ENCODE measurements around the gene CACNA1E.

GRCh38 chr1:181769846-181770245 is 286.5 kb downstream of the CACNA1E start:
- TF ChIP-seq POLR2A (IDR thresholded peaks at IDR 0.05; ENCODE audit: low read depth, low read length) (no peak), SPI1 (IDR thresholded peaks at IDR 0.05; ENCODE audit: low read depth, low read length) (no peak), POU2F2 (IDR thresholded peaks at IDR 0.05; ENCODE audit: low read depth, low read length) (no peak)
